HG03575 (cell line): ENCODE measurements around the gene PLK3.
"Not testable (repeated sequence)": the region's sequence is repeated elsewhere in the genome, so short reads cannot be mapped to it uniquely, and the experiment has no call there.

Experiments
- ATAC-seq: cut with Tn5 transposase; IDR thresholded peaks from one replicate; pipeline ENCODE4 v1.9.1; 2021; ENCODE audit not compliant: unreplicated experiment, insufficient number of reproducible peaks, low FRiP score; ENCODE audit errors: extremely low read depth

The PLK3 gene

DNA sequence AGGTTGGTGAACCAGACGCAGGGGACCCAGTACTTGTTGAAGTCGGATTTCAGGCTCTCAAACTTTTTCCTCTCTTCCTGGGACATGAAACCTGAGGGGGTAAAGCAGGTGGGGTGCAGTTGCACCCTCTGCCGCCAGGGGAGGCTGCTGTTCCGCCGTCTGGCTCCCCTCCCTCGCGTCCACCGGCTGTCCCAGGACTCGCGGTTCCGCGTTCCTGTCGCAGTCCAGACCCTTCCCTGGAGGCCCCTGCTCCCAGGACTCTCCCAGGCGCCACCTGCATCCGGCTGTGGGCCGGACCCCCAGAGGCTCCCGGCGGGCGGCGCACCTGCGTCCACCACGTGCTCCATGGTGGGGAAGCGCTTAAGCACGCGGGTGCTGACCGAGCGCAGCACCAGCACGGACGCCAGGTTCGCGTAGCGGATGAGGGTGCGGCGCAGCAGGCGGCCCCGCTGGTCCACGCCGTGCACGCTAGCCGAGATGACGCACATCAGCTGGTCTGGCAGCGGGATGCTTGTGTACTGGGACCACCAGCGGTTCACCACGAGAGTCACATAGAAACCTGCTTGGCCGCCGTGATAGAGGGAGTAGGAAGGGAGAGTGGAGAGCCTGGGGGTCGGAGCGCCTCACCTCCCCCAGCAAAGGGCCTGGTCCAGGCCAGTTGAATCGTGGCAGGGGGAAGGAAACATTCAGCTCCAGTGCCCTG is 13.9 kb upstream of the PLK3 start:
- ATAC-seq, result no peak

DNA sequence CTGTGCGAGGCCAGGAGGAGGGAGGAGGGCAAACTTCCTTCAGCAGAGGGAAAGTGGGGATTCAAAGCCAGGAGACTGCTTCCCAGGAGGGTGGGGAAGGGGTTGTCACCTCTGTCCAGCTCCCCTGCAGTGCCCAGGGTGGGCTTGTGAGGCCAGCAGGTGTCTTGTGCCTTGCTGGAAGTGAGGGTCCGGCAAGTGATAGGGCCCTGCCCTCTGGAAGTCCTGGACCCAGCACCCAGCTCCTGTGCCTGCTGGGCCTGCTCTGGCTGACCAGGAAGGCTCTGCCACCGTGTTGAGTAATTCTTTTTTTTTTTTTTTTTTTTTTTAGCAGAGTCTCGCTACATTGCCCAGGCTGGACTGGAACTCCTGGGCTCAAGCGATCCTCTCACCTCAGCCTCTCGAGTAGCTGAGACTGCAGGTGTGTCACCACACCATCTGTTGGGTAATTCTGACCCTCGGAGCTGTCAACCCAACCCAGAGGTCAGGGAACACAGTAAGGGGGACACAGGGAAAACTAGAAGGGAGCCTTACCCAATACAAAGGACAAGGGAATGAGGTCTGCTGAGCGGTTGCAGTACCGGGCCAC is 13.2 kb upstream of the PLK3 start:
- ATAC-seq, result no peak

DNA sequence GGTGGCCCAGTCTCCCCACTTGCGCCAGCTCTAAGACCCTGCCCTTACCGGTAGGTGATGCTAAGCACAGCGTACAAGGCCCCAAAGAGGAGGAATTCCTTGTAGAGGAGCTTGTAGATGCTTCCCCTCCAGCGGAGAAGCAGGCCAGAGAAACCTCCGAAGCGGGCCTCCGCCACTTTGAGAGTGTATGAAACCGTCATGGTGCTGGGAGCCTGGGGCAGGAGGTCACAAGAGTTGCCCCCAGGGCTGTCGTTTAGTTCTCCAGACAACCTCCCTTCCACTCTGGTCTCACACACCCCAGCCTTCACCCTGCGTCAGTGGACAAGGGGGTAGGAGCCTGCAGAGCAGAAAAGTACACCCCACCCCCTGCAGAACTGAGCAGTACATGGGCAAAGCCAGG is 12.7 kb upstream of the PLK3 start:
- ATAC-seq, result no peak

DNA sequence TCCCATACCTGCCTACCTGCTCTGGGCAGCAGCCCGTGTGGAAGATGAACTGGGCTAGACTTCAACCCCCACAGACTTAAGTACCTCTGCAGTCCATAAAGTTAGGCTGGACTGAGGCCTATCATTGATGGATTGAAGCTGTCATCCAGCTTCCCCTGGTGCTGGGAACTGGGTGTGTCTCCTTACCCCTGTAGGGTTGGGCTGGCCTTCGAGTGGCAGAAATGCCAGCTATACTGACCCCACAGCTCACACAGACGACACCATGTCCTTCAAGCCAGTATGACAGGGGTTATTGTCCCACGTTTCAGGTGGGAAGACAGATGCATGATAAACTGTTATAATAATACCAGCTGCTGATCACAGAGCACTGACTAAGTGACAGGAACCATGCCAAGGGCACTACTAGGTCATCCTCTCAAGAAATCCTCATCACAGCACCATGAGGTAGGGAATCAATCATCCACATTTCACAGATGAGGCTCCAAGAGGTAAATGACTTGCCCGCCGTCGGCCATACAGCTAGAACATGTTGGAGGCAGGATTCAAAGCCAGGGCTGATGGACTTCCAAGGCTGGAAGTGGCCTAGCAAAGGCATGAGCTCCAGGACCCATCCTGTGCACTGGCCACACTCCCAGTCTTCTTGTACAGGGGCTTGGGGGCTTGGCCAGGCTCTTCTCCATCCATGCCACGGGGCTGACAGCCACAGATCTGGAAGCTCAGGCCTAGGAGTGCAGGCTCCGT is 11.9 kb upstream of the PLK3 start, which contains the start of gene BEST4:
Gene BEST4 (minus strand): TSS at position 51 of the 741 bp plus-strand sequence. CDS start 465 bp downstream, outside the sequence.
- ATAC-seq, result no peak

DNA sequence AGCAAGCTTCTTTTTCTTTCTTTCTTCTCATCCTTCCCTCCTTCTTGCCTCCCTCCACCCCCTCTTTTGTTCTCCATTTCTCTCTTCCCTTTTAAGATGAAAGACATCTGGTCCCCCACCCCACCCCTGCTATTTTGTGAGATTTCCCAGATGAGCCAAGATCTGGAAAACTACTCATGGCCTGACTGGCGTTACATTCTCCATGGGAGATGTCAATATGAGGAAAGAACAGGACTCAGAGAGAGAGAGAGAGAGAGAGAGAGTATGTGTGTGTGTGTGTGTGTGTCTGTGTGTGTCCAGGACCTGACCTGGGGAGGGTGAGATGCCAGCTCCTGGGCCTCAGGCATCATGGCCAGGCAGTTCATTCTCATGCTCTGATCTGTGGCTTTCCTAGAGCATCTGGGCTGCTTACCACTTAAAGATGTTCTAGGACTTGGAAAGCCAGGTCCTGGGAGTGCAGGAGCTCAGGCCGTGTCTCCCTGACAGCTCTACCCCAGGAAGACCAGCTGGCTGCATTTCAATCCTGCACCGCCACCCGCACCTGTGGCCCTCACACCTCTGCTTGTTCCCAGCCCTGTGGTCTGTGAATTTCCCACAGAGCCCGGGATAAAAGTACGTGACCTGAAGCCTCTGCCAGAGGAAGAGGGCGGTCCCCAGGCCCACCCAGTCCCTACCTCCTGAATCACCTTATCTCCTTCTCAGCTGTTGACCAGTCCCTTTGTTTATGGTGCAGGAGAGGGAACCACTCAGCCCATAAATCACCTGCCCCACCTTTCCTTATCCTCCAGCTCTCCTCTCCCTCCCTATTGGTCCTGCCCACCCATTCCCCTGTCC is 9.0 kb upstream of the PLK3 start:
- ATAC-seq, result no peak

DNA sequence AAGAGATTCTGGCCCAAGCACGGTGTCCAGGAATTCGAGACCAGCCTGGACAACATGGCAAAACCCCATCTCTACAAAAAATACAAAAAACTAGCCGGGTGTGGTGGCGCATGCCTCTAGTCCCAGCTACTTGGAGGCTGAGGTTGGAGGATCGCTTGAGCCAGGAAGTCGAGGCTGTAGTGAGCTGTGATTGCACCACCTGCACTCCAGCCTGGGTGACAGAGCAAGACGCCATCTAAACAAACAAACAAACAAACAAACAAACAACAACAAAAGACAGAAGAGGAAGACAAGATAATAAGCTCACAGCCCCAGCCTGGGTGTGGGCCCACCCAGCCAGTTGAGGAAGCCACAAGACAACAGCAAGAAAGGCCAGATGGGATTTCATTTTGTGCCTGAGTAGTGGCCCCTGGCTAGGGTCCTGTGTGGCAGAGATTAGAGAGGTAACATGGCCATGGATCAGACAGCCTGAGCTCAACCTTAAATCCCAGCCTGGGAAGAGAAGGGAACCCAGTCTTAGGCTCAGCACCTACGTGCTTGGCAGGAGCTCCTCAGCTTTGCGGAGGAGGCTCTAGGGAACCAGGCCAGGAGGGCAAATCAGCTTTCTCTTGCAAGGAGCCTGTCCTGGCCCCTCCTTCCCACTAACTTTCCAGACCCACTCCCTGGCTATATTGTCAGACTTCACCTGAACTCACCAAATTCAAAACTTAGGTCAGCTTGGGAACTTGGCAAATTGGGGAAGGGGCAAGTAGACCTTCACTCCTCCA is 7.3 kb upstream of the PLK3 start:
- no peak for ATAC-seq

DNA sequence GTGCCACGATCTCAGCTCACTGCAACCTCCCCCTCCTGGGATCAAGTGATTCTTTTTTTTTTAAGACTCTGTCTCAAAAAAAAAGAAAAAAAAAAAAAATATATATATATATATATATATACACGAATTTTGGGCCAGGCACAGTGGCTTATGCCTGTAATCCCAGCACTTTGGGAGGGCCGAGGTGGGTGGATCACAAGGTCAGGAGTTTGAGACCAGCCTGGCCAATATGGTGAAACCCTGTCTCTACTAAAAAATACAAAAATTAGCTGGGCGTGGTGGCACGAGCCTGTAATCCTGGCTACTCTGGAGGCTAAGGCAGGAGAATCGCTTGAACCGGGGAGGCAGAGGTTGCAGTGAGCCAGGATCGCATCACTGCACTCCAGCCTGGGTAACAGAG is 2.3 kb upstream of the PLK3 start:
- not testable (repeated sequence) for ATAC-seq

DNA sequence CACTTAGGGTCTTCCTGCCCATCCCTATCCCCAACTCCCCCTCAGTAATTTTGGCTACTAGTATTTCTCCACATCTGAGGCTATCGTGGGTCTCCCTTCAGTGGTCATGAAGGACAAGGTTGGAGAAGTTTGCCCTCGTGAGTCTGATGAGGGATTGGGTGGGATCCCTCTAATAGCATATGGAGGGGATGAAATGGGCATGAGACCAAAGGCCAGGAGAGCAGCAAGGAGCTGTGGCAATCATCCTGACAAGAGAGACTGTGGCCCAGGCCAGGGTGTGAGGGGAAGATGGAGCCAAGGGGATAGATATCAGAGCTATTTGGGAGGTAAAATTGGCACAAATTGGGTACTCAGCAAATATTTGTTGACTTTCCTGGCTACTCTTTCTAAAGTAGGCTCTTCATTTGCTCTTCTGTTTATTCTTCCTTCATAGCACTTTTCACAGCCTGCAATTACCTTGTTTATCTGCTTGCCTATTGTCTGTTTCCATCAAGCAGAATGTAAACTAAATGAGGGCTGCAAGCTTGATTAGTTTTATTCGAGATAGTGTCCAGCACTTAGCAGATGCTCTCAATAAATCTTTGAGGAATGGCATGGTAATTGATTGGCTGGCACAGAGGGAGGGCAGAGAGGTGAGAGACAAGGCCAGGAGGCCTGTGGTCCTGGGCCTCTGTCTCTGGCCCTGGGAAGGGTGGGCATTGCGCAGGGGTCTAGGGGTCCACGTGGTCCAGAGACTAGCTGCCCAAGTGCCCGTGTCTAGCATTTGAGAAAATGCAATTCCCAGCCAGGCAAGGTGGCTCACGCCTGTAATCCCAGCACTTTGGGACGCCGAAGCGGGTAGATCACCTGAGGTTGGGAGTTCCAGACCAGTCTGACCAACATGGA is 1.5 kb upstream of the PLK3 start:
- ATAC-seq, result no peak

DNA sequence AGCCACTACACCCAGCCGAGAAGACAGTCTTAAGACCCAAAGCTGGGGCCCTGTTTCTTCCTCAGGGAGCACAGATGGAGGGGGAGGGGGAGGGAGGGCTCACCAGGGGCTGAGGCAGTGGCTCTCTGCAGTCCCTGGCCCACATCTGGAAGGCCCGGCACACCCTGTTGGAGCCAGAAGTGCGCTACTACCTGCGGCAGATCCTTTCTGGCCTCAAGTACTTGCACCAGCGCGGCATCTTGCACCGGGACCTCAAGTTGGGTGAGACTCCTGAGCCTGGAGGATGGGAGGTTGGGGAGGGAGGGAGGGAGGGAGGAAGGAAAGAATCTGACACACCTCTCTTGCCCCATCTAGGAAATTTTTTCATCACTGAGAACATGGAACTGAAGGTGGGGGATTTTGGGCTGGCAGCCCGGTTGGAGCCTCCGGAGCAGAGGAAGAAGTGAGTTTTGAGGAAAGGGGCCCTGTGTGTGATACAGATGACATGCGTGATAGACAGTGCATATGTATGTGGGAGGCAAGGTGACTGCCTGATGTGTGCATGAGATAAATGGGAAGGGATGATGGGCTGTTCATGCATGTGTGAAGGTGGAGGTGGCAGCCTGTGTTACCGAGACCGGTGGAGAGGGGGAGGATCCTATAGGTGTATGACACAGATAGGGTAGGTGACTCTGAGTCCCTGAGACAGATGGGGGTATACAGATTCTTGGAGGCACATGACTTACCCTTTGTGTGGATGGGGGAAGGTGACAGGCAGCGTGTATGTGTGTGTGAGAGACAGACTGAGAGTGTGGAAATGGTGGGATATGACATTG is 1.5 kb downstream of the PLK3 start:
- ATAC-seq, result no peak

DNA sequence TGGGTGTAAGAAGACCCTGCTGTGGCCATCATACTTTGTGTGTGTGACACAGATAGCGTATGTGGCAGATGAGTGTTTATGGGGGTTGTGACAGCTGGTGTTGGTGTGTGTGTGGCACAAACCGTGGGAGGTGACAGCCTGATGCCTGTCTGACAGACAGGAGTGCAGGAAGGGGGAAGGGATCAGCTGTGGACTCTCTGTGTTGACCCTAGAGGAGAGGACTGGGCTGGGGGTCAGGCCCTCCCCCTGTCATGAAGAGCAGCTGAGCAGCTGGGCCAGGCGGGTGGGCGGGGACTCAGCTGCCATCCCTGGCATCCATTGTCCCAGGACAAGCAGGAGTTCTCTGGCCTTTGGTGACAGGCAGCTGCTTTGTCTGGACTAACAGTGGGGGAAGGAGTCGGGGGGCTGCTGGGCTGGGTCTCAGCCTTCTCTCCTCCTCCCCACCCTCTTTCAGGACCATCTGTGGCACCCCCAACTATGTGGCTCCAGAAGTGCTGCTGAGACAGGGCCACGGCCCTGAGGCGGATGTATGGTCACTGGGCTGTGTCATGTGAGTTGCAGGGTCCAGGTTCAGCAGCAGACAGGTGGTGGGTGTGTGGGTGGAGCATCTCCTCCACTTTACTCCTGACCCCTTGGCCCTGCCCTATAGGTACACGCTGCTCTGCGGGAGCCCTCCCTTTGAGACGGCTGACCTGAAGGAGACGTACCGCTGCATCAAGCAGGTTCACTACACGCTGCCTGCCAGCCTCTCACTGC is 2.3 kb downstream of the PLK3 start:
- no peak for ATAC-seq

DNA sequence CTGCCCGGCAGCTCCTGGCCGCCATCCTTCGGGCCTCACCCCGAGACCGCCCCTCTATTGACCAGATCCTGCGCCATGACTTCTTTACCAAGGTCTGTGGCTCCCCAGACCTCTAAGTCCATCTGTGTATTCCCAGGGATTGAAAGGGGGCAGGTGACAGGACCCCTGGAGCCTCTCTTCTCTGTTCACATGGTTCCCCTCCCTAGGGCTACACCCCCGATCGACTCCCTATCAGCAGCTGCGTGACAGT is 2.8 kb downstream of the PLK3 start:
- no peak for ATAC-seq

DNA sequence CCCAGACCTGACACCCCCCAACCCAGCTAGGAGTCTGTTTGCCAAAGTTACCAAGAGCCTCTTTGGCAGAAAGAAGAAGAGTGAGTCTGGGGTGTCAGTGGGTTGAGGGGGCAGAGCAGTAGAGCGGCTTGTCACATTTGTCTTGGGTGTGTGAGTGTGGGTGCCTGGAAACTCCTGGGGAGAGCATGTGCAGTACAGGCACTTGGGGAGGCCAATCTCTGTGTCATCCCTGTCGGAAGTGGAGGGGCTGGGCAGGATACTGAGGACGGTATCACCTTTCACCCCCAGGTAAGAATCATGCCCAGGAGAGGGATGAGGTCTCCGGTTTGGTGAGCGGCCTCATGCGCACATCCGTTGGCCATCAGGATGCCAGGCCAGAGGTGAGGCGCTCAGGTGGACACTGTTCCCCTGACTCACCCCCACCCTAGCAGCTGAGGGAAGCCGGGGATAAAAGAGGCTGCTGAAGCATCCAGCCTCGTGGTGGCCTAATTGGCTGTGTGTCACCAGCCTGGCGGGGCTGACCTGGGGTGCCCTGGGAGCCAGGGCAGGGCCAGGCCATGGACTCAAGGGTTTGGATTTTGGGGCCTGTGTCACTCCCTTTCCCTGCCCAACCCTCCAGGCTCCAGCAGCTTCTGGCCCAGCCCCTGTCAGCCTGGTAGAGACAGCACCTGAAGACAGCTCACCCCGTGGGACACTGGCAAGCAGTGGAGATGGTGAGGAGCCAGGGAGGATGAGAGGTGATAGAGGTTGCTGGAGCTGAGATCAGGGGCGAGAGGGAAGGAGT is 3.3 kb downstream of the PLK3 start:
- no peak for ATAC-seq

DNA sequence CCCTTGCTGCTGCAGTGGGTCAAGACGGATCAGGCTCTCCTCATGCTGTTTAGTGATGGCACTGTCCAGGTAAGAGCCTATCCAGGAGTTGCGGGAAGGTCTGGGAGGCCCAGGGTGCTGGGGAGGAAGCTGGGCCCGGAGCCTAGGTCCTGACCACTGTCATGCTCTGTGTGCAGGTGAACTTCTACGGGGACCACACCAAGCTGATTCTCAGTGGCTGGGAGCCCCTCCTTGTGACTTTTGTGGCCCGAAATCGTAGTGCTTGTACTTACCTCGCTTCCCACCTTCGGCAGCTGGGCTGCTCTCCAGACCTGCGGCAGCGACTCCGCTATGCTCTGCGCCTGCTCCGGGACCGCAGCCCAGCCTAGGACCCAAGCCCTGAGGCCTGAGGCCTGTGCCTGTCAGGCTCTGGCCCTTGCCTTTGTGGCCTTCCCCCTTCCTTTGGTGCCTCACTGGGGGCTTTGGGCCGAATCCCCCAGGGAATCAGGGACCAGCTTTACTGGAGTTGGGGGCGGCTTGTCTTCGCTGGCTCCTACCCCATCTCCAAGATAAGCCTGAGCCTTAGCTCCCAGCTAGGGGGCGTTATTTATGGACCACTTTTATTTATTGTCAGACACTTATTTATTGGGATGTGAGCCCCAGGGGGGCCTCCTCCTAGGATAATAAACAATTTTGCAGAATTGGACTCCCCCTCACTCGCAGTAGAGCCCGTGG is 5.3 kb downstream of the PLK3 start:
- no peak for ATAC-seq

DNA sequence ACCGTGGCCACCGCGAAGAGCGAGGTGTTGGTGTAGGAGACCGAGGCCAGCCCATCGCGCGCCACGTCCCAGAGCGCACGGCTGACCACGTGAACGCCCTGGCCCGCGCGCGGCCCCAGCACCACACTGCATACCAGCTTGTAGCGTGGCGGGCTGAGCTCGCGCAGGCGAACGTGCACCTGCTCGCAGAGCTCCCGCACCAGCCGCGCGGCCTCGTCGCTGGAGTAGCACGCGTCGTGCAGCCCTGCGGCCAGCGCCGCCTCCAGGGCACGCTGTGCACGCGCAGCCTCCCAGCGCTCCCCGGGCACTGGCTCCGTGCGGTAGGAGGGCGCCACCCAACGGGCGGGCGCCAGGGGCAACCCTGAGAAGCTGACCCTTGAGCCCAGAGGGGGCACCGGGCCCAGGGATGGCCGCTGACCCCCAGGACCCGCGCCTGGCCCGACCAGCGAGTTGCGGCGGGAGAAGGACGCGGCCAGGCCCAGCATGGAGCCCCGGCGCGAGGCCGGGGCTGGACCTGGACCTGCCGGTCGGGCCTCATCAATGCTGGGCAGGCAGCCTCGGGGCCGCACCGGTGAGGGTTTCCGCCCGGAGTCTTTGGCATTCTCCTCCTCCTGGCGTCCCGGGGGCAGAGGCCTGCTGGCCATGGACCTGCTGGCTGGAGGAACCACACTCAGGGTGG is 6.0 kb downstream of the PLK3 start:
- no peak for ATAC-seq
